ENCODE data around the gene CYP19A1.

CYP19A1 gene

GRCh38 chr15:51244423-51244869, 94.0 kb downstream of the CYP19A1 start:
- in situ Hi-C loops (cut with HindIII; ENCODE audit: low pct_ligation_motif_present, low sequenced_read_pairs), result no loop called here
- H3K27ac ChIP-seq, result no peak overlapping the region
- no peak for TF ChIP-seq CTCF (IDR thresholded peaks at IDR 0.05; ENCODE audit: low read depth, low read length, missing control alignments)
- H3K4me3 ChIP-seq (ENCODE audit: low read depth, low read length), result no peak overlapping the region
- no peaks in the 10 kb centered on the region for H3K27me3 ChIP-seq (replicated peaks)
- H3K36me3 ChIP-seq (replicated peaks), result no peaks in the 10 kb centered on the region
- no peak for DNase-seq

GRCh38 chr15:51243774-51244173, 94.6 kb downstream of the CYP19A1 start:
- no peak for DNase-seq
- H3K27ac ChIP-seq, result no peak overlapping the region
- in situ Hi-C loops (cut with HindIII; ENCODE audit: low pct_ligation_motif_present, low sequenced_read_pairs), result no loop called here
- no peak for TF ChIP-seq CTCF (IDR thresholded peaks at IDR 0.05; ENCODE audit: low read depth, low read length, missing control alignments)
- no peak overlapping the region for H3K4me3 ChIP-seq (ENCODE audit: low read depth, low read length)
- no peaks in the 10 kb centered on the region for H3K36me3 ChIP-seq (replicated peaks)
- no peaks in the 10 kb centered on the region for H3K27me3 ChIP-seq (replicated peaks)

- H3K36me3 ChIP-seq (replicated peaks), result no peaks in the 10 kb centered on the region
- H3K27ac ChIP-seq, result no peak overlapping the region
- DNase-seq, result no peak
- no peak for TF ChIP-seq CTCF (IDR thresholded peaks at IDR 0.05; ENCODE audit: low read depth, low read length, missing control alignments)
- in situ Hi-C loops (cut with HindIII; ENCODE audit: low pct_ligation_motif_present, low sequenced_read_pairs), result no loop called here
- no peaks in the 10 kb centered on the region for H3K27me3 ChIP-seq (replicated peaks)
- no peak overlapping the region for H3K4me3 ChIP-seq (ENCODE audit: low read depth, low read length)
Observed at GRCh38 chr15:51240066-51240465, 98.3 kb downstream of the CYP19A1 start.

- DNase-seq, result no peak
- in situ Hi-C loops (cut with HindIII; ENCODE audit: low pct_ligation_motif_present, low sequenced_read_pairs), result no loop called here
- H3K27ac ChIP-seq, result no peak overlapping the region
- H3K36me3 ChIP-seq (replicated peaks), result no peaks in the 10 kb centered on the region
- H3K4me3 ChIP-seq (ENCODE audit: low read depth, low read length), result no peak overlapping the region
- TF ChIP-seq CTCF (IDR thresholded peaks at IDR 0.05; ENCODE audit: low read depth, low read length, missing control alignments), result no peak
- no peaks in the 10 kb centered on the region for H3K27me3 ChIP-seq (replicated peaks)
Observed at GRCh38 chr15:51237816-51238215, 100.6 kb downstream of the CYP19A1 start.

- Histone ChIP-seq H3K27ac (no peak overlapping the region), H3K36me3 (replicated peaks) (no peaks in the 10 kb centered on the region), H3K27me3 (replicated peaks) (no peaks in the 10 kb centered on the region), H3K4me3 (ENCODE audit: low read depth, low read length) (no peak overlapping the region)
- in situ Hi-C loops (cut with HindIII; ENCODE audit: low pct_ligation_motif_present, low sequenced_read_pairs), result no loop called here
- DNase-seq, result no peak
- TF ChIP-seq CTCF (IDR thresholded peaks at IDR 0.05; ENCODE audit: low read depth, low read length, missing control alignments), result no peak
Observed at GRCh38 chr15:51234176-51234927, 104.0 kb downstream of the CYP19A1 start.

GRCh38 chr15:51232581-51232980, 105.8 kb downstream of the CYP19A1 start:
- Histone ChIP-seq H3K4me3 (ENCODE audit: low read depth, low read length) (no peak overlapping the region), H3K27ac (no peak overlapping the region), H3K36me3 (replicated peaks) (no peaks in the 10 kb centered on the region), H3K27me3 (replicated peaks) (no peaks in the 10 kb centered on the region)
- no peak for DNase-seq
- in situ Hi-C loops (cut with HindIII; ENCODE audit: low pct_ligation_motif_present, low sequenced_read_pairs), result no loop called here
- TF ChIP-seq CTCF (IDR thresholded peaks at IDR 0.05; ENCODE audit: low read depth, low read length, missing control alignments), result no peak

Data from brain microvascular endothelial cell (primary cell).